Measurements from ENCODE around the gene FBXO8. TPM values are rescaled to one million over a fixed set of nuclear protein-coding genes. Genes with fewer than 3 reads are reported as not detected.

The FBXO8 gene
- total RNA-seq, 1 donor from 2014 or later, result 12.4 TPM

DNA sequence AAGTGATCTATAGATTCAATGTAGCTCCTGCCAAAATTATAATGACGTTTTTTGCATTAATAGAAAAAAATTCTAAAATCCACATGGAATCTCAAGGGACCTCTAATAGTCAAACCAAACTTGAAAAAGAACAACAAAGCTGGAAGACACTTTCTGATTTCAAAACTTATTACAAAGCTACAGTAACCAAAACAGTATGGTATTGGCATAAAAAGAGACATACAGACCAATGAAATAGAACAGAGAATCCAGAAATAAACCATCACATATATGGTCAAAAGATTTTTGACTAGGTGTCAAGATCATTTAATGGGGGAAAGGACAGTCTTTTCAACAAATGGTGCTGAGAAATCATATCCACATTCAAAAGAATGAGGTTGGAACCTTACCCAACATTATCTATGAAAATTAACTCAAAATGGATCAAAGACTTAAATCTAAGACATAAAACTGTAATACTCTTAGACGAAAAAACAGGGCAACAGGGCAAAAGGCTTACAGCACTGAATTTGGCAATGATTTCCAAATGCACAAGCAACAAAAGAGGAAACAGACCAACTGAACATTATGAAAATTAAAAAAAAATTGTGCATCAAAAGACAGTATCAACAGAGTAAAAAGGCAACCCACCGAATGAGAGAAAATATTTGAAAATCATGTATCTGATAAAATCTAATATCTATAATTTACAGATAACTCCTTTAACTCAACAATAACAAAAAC lies 3.9 kb downstream of the FBXO8 start:
- DNase-seq (ENCODE audit: low spot score), result no peak

DNA sequence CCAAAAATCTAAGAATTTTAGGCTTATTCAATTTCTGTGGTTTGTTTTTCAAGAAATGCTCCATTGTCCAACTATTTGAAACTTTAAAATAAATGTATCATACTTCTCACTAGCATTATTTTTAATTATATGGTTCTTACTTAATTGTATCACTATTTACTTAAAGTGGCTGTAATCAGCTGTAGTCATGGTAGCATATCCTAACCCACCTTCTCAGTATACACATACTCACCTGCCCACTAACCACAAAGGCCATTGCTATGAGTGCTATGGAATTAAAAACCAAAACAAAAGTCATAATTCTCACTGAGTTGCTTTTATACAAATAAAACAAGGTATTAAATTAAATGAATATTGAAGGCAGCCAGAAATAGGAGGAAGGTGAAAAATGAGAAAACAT lies 5.0 kb downstream of the FBXO8 start:
- TF ChIP-seq, protein P1, sequence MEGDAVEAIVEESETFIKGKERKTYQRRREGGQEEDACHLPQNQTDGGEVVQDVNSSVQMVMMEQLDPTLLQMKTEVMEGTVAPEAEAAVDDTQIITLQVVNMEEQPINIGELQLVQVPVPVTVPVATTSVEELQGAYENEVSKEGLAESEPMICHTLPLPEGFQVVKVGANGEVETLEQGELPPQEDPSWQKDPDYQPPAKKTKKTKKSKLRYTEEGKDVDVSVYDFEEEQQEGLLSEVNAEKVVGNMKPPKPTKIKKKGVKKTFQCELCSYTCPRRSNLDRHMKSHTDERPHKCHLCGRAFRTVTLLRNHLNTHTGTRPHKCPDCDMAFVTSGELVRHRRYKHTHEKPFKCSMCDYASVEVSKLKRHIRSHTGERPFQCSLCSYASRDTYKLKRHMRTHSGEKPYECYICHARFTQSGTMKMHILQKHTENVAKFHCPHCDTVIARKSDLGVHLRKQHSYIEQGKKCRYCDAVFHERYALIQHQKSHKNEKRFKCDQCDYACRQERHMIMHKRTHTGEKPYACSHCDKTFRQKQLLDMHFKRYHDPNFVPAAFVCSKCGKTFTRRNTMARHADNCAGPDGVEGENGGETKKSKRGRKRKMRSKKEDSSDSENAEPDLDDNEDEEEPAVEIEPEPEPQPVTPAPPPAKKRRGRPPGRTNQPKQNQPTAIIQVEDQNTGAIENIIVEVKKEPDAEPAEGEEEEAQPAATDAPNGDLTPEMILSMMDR (IDR thresholded peaks at IDR 0.05; ENCODE audit: unreplicated experiment), result no peak
- Mint-ChIP-seq H3K9me3 (ENCODE audit: unreplicated experiment) (no peaks in the 10 kb centered on the region), H3K27me3 (ENCODE audit: unreplicated experiment) (peaks cover 6% of the 10 kb centered on the region), H3K36me3 (ENCODE audit: low read depth, unreplicated experiment) (no peaks in the 10 kb centered on the region), H3K4me1 (ENCODE audit: unreplicated experiment) (peaks cover 10% of the 10 kb centered on the region), H3K4me3 (ENCODE audit: unreplicated experiment) (no peak overlapping the region), H3K27ac (ENCODE audit: unreplicated experiment) (no peak overlapping the region)
- no peak for DNase-seq (ENCODE audit: low spot score)

More for the DNA sequence above, 3.9 kb downstream of the FBXO8 start:
- Mint-ChIP-seq H3K9me3 (ENCODE audit: unreplicated experiment) (no peaks in the 10 kb centered on the region), H3K27ac (ENCODE audit: unreplicated experiment) (no peak overlapping the region), H3K27me3 (ENCODE audit: unreplicated experiment) (peaks cover 10% of the 10 kb centered on the region), H3K36me3 (ENCODE audit: low read depth, unreplicated experiment) (no peaks in the 10 kb centered on the region), H3K4me3 (ENCODE audit: unreplicated experiment) (no peak overlapping the region), H3K4me1 (ENCODE audit: unreplicated experiment) (peaks cover 16% of the 10 kb centered on the region)
- TF ChIP-seq, protein P1 (IDR thresholded peaks at IDR 0.05; ENCODE audit: unreplicated experiment), result no peak

DNA sequence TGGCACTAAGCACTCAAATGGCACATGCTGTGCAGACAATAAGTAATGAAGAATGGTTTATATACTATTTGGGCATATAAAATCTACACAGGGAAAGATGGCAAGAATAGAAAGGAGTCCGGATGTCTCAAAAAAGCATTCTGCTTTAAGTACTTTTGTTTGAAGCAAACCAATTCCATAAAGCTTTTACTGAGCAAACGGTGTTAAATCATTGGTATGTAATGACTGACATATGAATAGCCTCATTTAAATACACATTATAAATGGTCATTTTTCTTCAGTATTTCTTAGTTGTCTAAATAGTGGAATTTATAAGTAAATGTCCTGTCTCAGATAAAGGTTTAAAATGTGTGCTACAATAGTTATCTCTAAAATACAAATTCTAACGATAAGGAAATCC lies 6.0 kb downstream of the FBXO8 start:
- Mint-ChIP-seq H3K27ac (ENCODE audit: unreplicated experiment) (no peak overlapping the region), H3K4me1 (ENCODE audit: unreplicated experiment) (peaks cover 3% of the 10 kb centered on the region), H3K27me3 (ENCODE audit: unreplicated experiment) (peaks cover 2% of the 10 kb centered on the region), H3K9me3 (ENCODE audit: unreplicated experiment) (no peaks in the 10 kb centered on the region), H3K4me3 (ENCODE audit: unreplicated experiment) (no peak overlapping the region), H3K36me3 (ENCODE audit: low read depth, unreplicated experiment) (no peaks in the 10 kb centered on the region)
- TF ChIP-seq, protein P1 (IDR thresholded peaks at IDR 0.05; ENCODE audit: unreplicated experiment), result no peak
- no peak for DNase-seq (ENCODE audit: low spot score)

DNA sequence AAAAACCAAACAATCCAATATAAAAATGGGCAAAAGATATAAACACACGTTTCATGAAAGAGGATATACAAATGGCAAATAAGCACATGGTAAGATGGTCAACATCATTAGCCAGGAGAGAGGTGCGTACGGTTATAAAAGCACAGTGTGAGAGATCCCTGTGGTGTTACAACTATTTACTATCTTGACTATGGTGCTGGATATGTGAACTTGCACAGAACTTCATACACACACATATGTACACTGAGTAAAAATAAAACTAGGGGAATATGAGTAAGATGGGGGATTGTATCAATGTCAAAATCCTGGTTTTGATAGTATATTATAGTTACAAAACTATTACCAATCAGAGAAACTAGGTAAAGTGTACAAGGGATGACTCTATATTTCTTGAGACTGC lies 8.4 kb downstream of the FBXO8 start:
- TF ChIP-seq, protein P1 (IDR thresholded peaks at IDR 0.05; ENCODE audit: unreplicated experiment), result no peak

DNA sequence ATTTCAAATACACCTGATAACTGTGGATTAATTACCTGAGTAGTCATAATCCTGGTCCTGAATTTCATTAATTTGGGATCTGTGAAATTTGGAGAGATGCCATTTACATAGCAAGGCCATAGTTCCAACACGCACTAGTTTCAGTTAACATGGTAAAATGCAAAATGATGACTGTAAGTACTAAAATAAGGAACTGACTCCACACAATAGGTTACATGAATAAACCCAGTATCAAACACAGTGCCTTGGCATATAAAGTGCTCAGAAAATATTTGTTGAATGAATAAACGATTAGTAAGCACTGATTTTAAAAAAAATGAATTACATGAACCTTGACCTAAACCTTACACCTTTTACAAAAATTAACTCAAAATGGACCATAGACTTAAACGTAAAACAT lies 9.0 kb downstream of the FBXO8 start:
- H3K36me3 Mint-ChIP-seq (ENCODE audit: low read depth, unreplicated experiment), result no peaks in the 10 kb centered on the region
- H3K4me3 Mint-ChIP-seq (ENCODE audit: unreplicated experiment), result no peak overlapping the region
- H3K4me1 Mint-ChIP-seq (ENCODE audit: unreplicated experiment), result no peaks in the 10 kb centered on the region
- H3K9me3 Mint-ChIP-seq (ENCODE audit: unreplicated experiment), result no peaks in the 10 kb centered on the region
- no peak overlapping the region for H3K27ac Mint-ChIP-seq (ENCODE audit: unreplicated experiment)
- DNase-seq (ENCODE audit: low spot score), result no peak
- no peaks in the 10 kb centered on the region for H3K27me3 Mint-ChIP-seq (ENCODE audit: unreplicated experiment)
- TF ChIP-seq, protein P1 (IDR thresholded peaks at IDR 0.05; ENCODE audit: unreplicated experiment), result no peak

More for the DNA sequence above, 8.4 kb downstream of the FBXO8 start:
- Mint-ChIP-seq H3K27ac (ENCODE audit: unreplicated experiment) (no peak overlapping the region), H3K4me3 (ENCODE audit: unreplicated experiment) (no peak overlapping the region), H3K27me3 (ENCODE audit: unreplicated experiment) (no peaks in the 10 kb centered on the region), H3K36me3 (ENCODE audit: low read depth, unreplicated experiment) (no peaks in the 10 kb centered on the region), H3K4me1 (ENCODE audit: unreplicated experiment) (no peaks in the 10 kb centered on the region), H3K9me3 (ENCODE audit: unreplicated experiment) (no peaks in the 10 kb centered on the region)
- no peak for DNase-seq (ENCODE audit: low spot score)

Measured in endothelial cell (in vitro differentiated cells).